Activated effector memory CD4-positive, alpha-beta T cell treated with Interleukin-2 at 50 U/mL for 16 hours (primary cell): ENCODE results near the gene CRP.
"Not testable (repeated sequence)": the region's sequence is repeated elsewhere in the genome, so short reads cannot be mapped to it uniquely, and the experiment has no call there.

Experiments used
- DNase-seq: peaks from one replicate; pipeline ENCODE4 v3.0.0-alpha.2; 2020

CRP gene

GRCh38 chr1:159714529-159714928 lies at the start of gene CRP:
Gene CRP (minus strand): TSS chr1:159714589. CDS start chr1:159714485, 104 bp downstream.
- no peak for DNase-seq

- DNase-seq: no peak
Measured at GRCh38 chr1:159763686-159764085, 49.3 kb upstream of the CRP start.

- no peak for DNase-seq
Measured at GRCh38 chr1:159756397-159756796, 42.0 kb upstream of the CRP start.

- no peak for DNase-seq
Measured at GRCh38 chr1:159755451-159756007, 41.1 kb upstream of the CRP start.

GRCh38 chr1:159753386-159753785 lies 39.0 kb upstream of the CRP start:
- no peak for DNase-seq

- DNase-seq: no peak
Measured at GRCh38 chr1:159752135-159752580, 37.8 kb upstream of the CRP start.

GRCh38 chr1:159751031-159751430 lies 36.6 kb upstream of the CRP start:
- no peak for DNase-seq

GRCh38 chr1:159750621-159751020 lies 36.2 kb upstream of the CRP start:
- no peak for DNase-seq

GRCh38 chr1:159749630-159750029 lies 35.2 kb upstream of the CRP start:
- DNase-seq: no peak

GRCh38 chr1:159748370-159748769 lies 34.0 kb upstream of the CRP start:
- no peak for DNase-seq

- no peak for DNase-seq
Measured at GRCh38 chr1:159746666-159747065, 32.3 kb upstream of the CRP start.

GRCh38 chr1:159743651-159744410 lies 29.4 kb upstream of the CRP start:
- no peak for DNase-seq

GRCh38 chr1:159737238-159737916 lies 23.0 kb upstream of the CRP start:
- no peak for DNase-seq

- not testable (repeated sequence) for DNase-seq
Measured at GRCh38 chr1:159723188-159723587, 8.8 kb upstream of the CRP start.

- no peak for DNase-seq
Measured at GRCh38 chr1:159719990-159720389, 5.6 kb upstream of the CRP start.

- no peak for DNase-seq
Measured at GRCh38 chr1:159715855-159716254, 1.5 kb upstream of the CRP start.

- DNase-seq: no peak
Measured at GRCh38 chr1:159712080-159712479, 2.3 kb downstream of the CRP start.

- no peak for DNase-seq
Measured at GRCh38 chr1:159707472-159708260, 6.7 kb downstream of the CRP start.

- DNase-seq: no peak
Measured at GRCh38 chr1:159705904-159706256, 8.5 kb downstream of the CRP start.

- DNase-seq: no peak
Measured at GRCh38 chr1:159705251-159705903, 9.0 kb downstream of the CRP start.

- no peak for DNase-seq
Measured at GRCh38 chr1:159704481-159704880, 9.9 kb downstream of the CRP start.

- no peak for DNase-seq
Measured at GRCh38 chr1:159700312-159700711, 14.1 kb downstream of the CRP start.

- DNase-seq: no peak
Measured at GRCh38 chr1:159699653-159700052, 14.7 kb downstream of the CRP start.
